Stomach (tissue), 4 donors: ENCODE data around the gene WBP1.

Source experiments
- EP300 ChIP-seq: sonication (generic); formaldehyde crosslinking; IDR thresholded peaks from one replicate; pipeline ENCODE4 v1.6.1; 2017; ENCODE audit warnings: antibody characterized with exemption
- POLR2A ChIP-seq, 4 donors: fragments of 450-650 bp; IDR thresholded peaks; one replicate each; pipeline ENCODE4 v1.6.1; 2016; ENCODE audit warnings: antibody characterized with exemption in 4 of 4, control low read depth in 2 of 4, mild to moderate bottlenecking in 1 of 4, moderate library complexity in 1 of 4
- POLR2AphosphoS5 ChIP-seq, 3 donors: sonication (generic); formaldehyde crosslinking; IDR thresholded peaks; one replicate each; pipeline ENCODE4 v1.6.1; 2016; ENCODE audit warnings: antibody characterized with exemption in 3 of 3
- TF ChIP-seq, protein P1 (sequence below), 7 experiments: fragments of 450-650 bp in 4 of 7; fragments of 200-600 bp in 3 of 7; sonication (generic) in 3 of 7; IDR thresholded peaks; one replicate each; pipeline ENCODE4 v1.5.1; 2016 to 2019; ENCODE audit warnings: antibody characterized with exemption in 7 of 7, control low read depth in 2 of 7, mild to moderate bottlenecking in 1 of 7

DNA sequence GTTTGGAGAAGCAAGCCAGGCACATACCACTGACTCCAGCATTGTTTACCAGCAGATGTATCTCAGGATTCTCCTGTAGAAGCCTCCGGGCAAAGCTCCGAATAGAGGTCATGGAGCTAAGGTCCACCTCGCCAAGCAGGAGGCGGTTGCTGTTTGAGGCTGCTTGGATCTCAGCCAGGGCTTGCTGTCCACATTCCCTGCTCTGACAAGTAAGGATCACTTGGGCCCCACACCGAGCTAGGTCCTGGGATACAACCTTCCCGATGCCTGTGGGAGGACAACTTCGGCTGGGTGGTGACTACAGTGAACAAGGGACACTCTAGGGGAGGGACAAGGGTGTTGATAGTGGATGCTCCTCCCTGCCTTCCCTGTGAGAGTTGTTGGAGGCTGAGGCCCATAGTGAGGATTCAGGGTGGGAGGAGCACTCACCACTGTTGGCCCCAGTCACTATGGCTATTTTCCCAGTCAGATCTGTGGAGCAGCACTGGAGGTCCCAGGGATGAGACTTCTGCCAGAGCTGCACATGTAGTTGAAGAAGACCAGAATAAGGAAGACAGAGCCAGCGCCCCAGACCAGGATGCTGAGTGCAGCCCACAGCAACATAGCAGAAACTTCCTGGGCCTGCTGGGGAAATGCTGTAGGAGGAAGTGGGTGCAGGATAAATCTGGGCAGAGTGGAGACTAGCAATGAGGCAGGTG is 45.1 kb upstream of the WBP1 start:
- TF ChIP-seq, protein P1, sequence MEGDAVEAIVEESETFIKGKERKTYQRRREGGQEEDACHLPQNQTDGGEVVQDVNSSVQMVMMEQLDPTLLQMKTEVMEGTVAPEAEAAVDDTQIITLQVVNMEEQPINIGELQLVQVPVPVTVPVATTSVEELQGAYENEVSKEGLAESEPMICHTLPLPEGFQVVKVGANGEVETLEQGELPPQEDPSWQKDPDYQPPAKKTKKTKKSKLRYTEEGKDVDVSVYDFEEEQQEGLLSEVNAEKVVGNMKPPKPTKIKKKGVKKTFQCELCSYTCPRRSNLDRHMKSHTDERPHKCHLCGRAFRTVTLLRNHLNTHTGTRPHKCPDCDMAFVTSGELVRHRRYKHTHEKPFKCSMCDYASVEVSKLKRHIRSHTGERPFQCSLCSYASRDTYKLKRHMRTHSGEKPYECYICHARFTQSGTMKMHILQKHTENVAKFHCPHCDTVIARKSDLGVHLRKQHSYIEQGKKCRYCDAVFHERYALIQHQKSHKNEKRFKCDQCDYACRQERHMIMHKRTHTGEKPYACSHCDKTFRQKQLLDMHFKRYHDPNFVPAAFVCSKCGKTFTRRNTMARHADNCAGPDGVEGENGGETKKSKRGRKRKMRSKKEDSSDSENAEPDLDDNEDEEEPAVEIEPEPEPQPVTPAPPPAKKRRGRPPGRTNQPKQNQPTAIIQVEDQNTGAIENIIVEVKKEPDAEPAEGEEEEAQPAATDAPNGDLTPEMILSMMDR (IDR thresholded peaks at IDR 0.05) = no peak
- no peak for TF ChIP-seq POLR2A (IDR thresholded peaks at IDR 0.05)
- no peak for TF ChIP-seq EP300
- peak in 1 of 3 donors; percentile 33 for TF ChIP-seq POLR2AphosphoS5 (IDR thresholded peaks at IDR 0.05)
